GM23248 (cell line): ENCODE results near the gene HOXC5. TPM values are rescaled to one million over a fixed set of nuclear protein-coding genes. Genes with fewer than 3 reads are reported as not detected.
"Not testable (repeated sequence)": the region's sequence is repeated elsewhere in the genome, so short reads cannot be mapped to it uniquely, and the experiment has no call there.

Source experiments
- DNase-seq: peaks from one replicate; pipeline ENCODE4 v3.0.0-alpha.2; 2015
- H2AFZ ChIP-seq: fragments of 200-600 bp; sonication (generic); 2 replicates; pipeline ENCODE4 v1.6.1; 2016; ENCODE audit warnings: antibody characterized with exemption
- H3F3A ChIP-seq: fragments of 200-600 bp; sonication (generic); 2 replicates; pipeline ENCODE4 v1.6.1; 2016; ENCODE audit warnings: mild to moderate bottlenecking, antibody characterized with exemption, mixed run types; ENCODE audit not compliant: insufficient read depth
- H3K27ac ChIP-seq: fragments of 200-600 bp; sonication (generic); 2 replicates; pipeline ENCODE4 v1.5.1; 2016; ENCODE audit warnings: mild to moderate bottlenecking
- H3K27me3 ChIP-seq: fragments of 200-600 bp; sonication (generic); replicated peaks from 2 replicates; pipeline ENCODE4 v1.6.1; 2016; ENCODE audit warnings: mild to moderate bottlenecking; ENCODE audit not compliant: insufficient read depth
- H3K36me3 ChIP-seq: fragments of 200-600 bp; sonication (generic); 2 replicates; pipeline ENCODE4 v1.6.1; 2016; ENCODE audit warnings: low read depth, mild to moderate bottlenecking
- H3K4me1 ChIP-seq: fragments of 200-600 bp; sonication (generic); 2 replicates; pipeline ENCODE4 v1.6.1; 2016; ENCODE audit warnings: mild to moderate bottlenecking; ENCODE audit not compliant: insufficient read depth
- H3K4me2 ChIP-seq: fragments of 200-600 bp; sonication (generic); one replicate; pipeline ENCODE4 v1.6.1; 2016; ENCODE audit warnings: mild to moderate bottlenecking; ENCODE audit not compliant: unreplicated experiment
- H3K4me3 ChIP-seq: fragments of 200-600 bp; sonication (generic); 2 replicates; pipeline ENCODE4 v1.5.1; 2016; ENCODE audit warnings: mild to moderate bottlenecking
- H3K79me2 ChIP-seq: fragments of 200-600 bp; sonication (generic); 2 replicates; pipeline ENCODE4 v1.6.1; 2016; ENCODE audit warnings: mild to moderate bottlenecking; ENCODE audit not compliant: insufficient read depth
- H3K9ac ChIP-seq: fragments of 200-600 bp; sonication (generic); 2 replicates; pipeline ENCODE4 v1.6.1; 2016; ENCODE audit warnings: mild to moderate bottlenecking
- H3K9me2 ChIP-seq: fragments of 200-600 bp; sonication (generic); 2 replicates; pipeline ENCODE4 v1.6.1; 2016; ENCODE audit warnings: mixed run types, mild to moderate bottlenecking, moderate library complexity; ENCODE audit not compliant: insufficient read depth
- H3K9me3 ChIP-seq: fragments of 200-600 bp; sonication (generic); one replicate; pipeline ENCODE4 v1.6.1; 2017; ENCODE audit warnings: low read depth
- H4K20me1 ChIP-seq: fragments of 200-600 bp; sonication (generic); 2 replicates; pipeline ENCODE4 v1.6.0; 2016; ENCODE audit not compliant: insufficient read depth
- EZH2 ChIP-seq: fragments of 200-600 bp; sonication (generic); IDR thresholded peaks from 2 replicates; pipeline ENCODE4 v1.6.1; 2018; ENCODE audit warnings: antibody characterized with exemption, mild to moderate bottlenecking; ENCODE audit not compliant: insufficient read depth, poor library complexity, severe bottlenecking
- EZH2phosphoT487 ChIP-seq: fragments of 200-600 bp; sonication (generic); IDR thresholded peaks from 2 replicates; pipeline ENCODE4 v1.6.1; 2018; ENCODE audit warnings: antibody characterized with exemption, moderate library complexity, mild to moderate bottlenecking, low read depth; ENCODE audit not compliant: insufficient read depth
- WGBS, 2 experiments: methylation state at CpG; one replicate each; pipeline ENCODE4 v1.1.6; 2015 to 2017; ENCODE audit warnings: low lambda C conversion rate in 2 of 2, low coverage in 1 of 2; ENCODE audit errors: missing lambda C conversion rate in 2 of 2; 5-methylcytosine and 5-hydroxymethylcytosine counted together
- in situ Hi-C: fragments of 300-500 bp; cut with MboI; formaldehyde crosslinking; loops from 2 replicates; pipeline ENCODE4 v1.15.0; 2020
- polyA plus RNA-seq: library from polyadenylated mRNA; unstranded; fragments of >200 nt; fragmentation: Nextera tagmentation; extraction: Ambion mirVana; gene quantifications from 2 replicates; pipeline ENCODE4 v1.2.1, GENCODE V29; 2016
- total RNA-seq: library from RNA; depleted of rRNA; stranded (reverse); fragments of >200 nt; shearing (Covaris generic); gene quantifications from 2 replicates; pipeline ENCODE4 v1.2.3, GENCODE V29; 2014

Gene HOXC5
- total and polyA plus RNA-seq, 2 experiments from 2014 or later, result 0.65 to 1.8 TPM

DNA sequence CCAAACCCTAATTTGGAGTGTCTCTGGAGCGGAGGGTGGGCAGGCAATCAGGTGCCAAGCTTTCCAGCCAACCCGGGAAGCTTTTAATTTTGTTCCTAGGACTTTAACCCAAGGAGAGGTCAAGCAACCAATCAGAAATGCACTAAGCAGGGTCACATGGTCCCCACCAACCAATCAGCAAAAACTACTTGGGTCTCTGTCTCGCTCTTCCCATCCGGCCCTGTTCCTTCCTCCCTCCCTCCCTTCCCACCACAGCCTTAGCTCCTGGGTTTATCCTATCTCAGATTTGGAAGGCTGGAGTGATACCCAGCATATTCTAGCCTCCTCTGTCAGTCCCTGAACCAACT is 7.3 kb downstream of the HOXC5 start:
- H3K9me2 ChIP-seq, result no peaks in the 10 kb centered on the region
- peaks cover 39% of the 10 kb centered on the region for H3K79me2 ChIP-seq
- H3F3A ChIP-seq, result no peaks in the 10 kb centered on the region
- H3K4me2 ChIP-seq, result peak overlapping the region; percentile 22
- H3K4me3 ChIP-seq, result no peak overlapping the region
- H3K27ac ChIP-seq, result no peak overlapping the region
- H3K9ac ChIP-seq, result no peak overlapping the region
- no peaks in the 10 kb centered on the region for H3K36me3 ChIP-seq
- no peaks in the 10 kb centered on the region for H3K9me3 ChIP-seq
- no peak for TF ChIP-seq EZH2
- no peak for TF ChIP-seq EZH2phosphoT487
- no peaks in the 10 kb centered on the region for H3K27me3 ChIP-seq
- peak overlapping the region; percentile 47 for H2AFZ ChIP-seq
- peak; percentile 39 for DNase-seq
- in situ Hi-C loops, result no loop called here
- no peaks in the 10 kb centered on the region for H4K20me1 ChIP-seq
- peaks cover 13% of the 10 kb centered on the region for H3K4me1 ChIP-seq
- 40 to 50% methylated on average over 4 of the region's 4 CpGs for WGBS, 2 experiments

- Histone ChIP-seq H4K20me1 (no peaks in the 10 kb centered on the region), H3K27me3 (no peaks in the 10 kb centered on the region), H2AFZ (no peak overlapping the region), H3K79me2 (peaks cover 38% of the 10 kb centered on the region), H3K4me3 (no peak overlapping the region), H3F3A (no peaks in the 10 kb centered on the region), H3K27ac (no peak overlapping the region), H3K36me3 (no peaks in the 10 kb centered on the region), H3K9ac (no peak overlapping the region), H3K9me2 (no peaks in the 10 kb centered on the region), H3K4me1 (peaks cover 13% of the 10 kb centered on the region), H3K9me3 (no peaks in the 10 kb centered on the region), H3K4me2 (no peak overlapping the region)
- no peak for TF ChIP-seq EZH2phosphoT487
- no peak for TF ChIP-seq EZH2
- no peak for DNase-seq
- WGBS, 2 experiments, result 89 to 91% methylated on average over 3 of the region's 3 CpGs
- in situ Hi-C loops, result no loop called here
Observed at GRCh38 chr12:54040648-54041047, 7.8 kb downstream of the HOXC5 start.

DNA sequence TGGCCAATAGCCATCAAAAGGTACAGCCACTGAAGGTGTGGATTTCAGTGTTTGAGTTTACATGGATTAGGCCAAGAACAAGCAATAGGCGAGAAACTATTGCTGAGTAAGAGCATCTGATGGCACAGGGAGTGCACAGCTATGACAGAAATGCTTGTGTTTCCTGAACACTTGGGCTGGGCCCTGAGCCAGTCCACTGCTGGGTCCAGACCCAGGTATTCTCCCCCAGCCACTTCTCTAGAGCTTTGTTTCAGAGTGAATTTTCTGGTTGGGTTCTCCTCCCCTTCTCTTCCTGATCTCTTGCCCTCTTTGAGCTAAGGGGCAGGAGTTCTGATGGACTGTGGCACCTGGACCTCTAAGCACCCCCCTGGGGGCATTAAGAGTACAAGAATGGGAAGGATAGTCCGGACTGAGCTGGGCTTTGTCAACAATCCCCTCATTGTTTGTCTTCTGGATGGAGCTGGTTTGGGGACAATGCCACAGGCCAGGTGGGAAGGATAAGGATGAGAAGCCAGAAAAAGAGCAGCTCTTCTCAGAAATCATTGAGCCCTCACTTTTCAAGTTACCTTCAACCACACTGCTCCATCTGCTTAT is 8.3 kb downstream of the HOXC5 start:
- Histone ChIP-seq H3K9ac (no peak overlapping the region), H3K9me3 (no peaks in the 10 kb centered on the region), H3K9me2 (no peaks in the 10 kb centered on the region), H3K27me3 (no peaks in the 10 kb centered on the region), H3K27ac (no peak overlapping the region), H4K20me1 (no peaks in the 10 kb centered on the region), H3K36me3 (no peaks in the 10 kb centered on the region), H3K4me3 (no peak overlapping the region), H2AFZ (no peak overlapping the region), H3K79me2 (peaks cover 33% of the 10 kb centered on the region), H3K4me2 (no peak overlapping the region), H3F3A (no peaks in the 10 kb centered on the region), H3K4me1 (peaks cover 13% of the 10 kb centered on the region)
- 70 to 71% methylated on average over 2 of the region's 2 CpGs for WGBS, 2 experiments
- no peak for DNase-seq
- in situ Hi-C loops, result no loop called here
- TF ChIP-seq EZH2 (no peak), EZH2phosphoT487 (no peak)

DNA sequence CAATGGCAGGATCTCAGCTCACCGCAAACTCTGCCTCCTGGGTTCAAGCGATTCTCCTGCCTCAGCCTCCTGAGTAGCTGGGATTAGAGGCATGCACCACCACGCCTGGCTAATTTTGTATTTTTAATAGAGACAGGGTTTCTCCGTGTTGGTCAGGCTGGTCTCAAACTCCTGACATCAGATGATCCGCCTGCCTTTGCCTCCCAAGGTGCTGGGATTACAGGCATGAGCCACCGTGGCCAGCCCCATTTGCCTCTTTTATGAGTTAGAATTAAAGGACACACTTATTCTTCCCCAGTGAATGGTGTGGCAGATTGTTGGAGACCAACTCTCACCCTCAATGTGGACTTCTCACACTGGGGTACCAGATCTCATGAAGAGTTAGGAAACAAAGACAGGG is 9.2 kb downstream of the HOXC5 start:
- DNase-seq, H3K9ac ChIP-seq, H3K36me3 ChIP-seq, H3K9me2 ChIP-seq, H2AFZ ChIP-seq, H3F3A ChIP-seq, H4K20me1 ChIP-seq, H3K4me2 ChIP-seq, H3K9me3 ChIP-seq, H3K27me3 ChIP-seq, in situ Hi-C loops, H3K27ac ChIP-seq, H3K4me1 ChIP-seq, H3K4me3 ChIP-seq: not testable (repeated sequence)
- WGBS, 2 experiments, result 80 to 85% methylated on average over 6 of the region's 6 CpGs
- H3K79me2 ChIP-seq, result peaks cover 28% of the 10 kb centered on the region
